Spinal cord (tissue), 10 donors: Measurements from ENCODE around the gene UBIAD1. TPM values are rescaled to one million over a fixed set of nuclear protein-coding genes. Genes with fewer than 3 reads are reported as not detected.
"Not testable (repeated sequence)": the region's sequence is repeated elsewhere in the genome, so short reads cannot be mapped to it uniquely, and the experiment has no call there.

ENCODE experiments used
- DNase-seq, 6 donors: peaks; one replicate each; pipeline versions ENCODE4 v3.0.0 to v3.0.0-alpha.2; 2013 to 2015; ENCODE audit warnings: low spot score in 6 of 6, low read depth in 4 of 6
- H3K27ac ChIP-seq: one replicate; pipeline ENCODE4 v1.5.1; 2013; ENCODE audit warnings: low read depth, low read length, control low read depth
- H3K27me3 ChIP-seq: one replicate; pipeline ENCODE4 v1.6.1; 2013; ENCODE audit warnings: low read length; ENCODE audit not compliant: control insufficient read depth, insufficient read depth
- H3K36me3 ChIP-seq: one replicate; pipeline ENCODE4 v1.6.1; 2013; ENCODE audit warnings: low read length; ENCODE audit not compliant: control insufficient read depth, insufficient read depth
- H3K4me1 ChIP-seq: one replicate; pipeline ENCODE4 v1.6.1; 2013; ENCODE audit warnings: low read length; ENCODE audit not compliant: control insufficient read depth, insufficient read depth
- H3K4me3 ChIP-seq: one replicate; pipeline ENCODE4 v1.5.1; 2013; ENCODE audit warnings: low read depth, low read length, control low read depth
- H3K9me3 ChIP-seq: one replicate; pipeline ENCODE4 v1.6.1; 2013; ENCODE audit warnings: low read length; ENCODE audit not compliant: control insufficient read depth, insufficient read depth
- WGBS: methylation state at CpG from one replicate; pipeline ENCODE4 v1.1.5; 2013; ENCODE audit warnings: missing lambda C conversion rate; ENCODE audit not compliant: insufficient coverage; 5-methylcytosine and 5-hydroxymethylcytosine counted together
- polyA plus RNA-seq, 2 donors: library from polyadenylated mRNA; unstranded; fragments of 120-200 nt; gene quantifications; one replicate each; pipeline ENCODE4 v1.2.1, GENCODE V29; 2013; ENCODE audit not compliant: insufficient read length in 2 of 2
- total RNA-seq, 2 donors: library from RNA; depleted of rRNA in 1 of 2; stranded (reverse); fragments of 120-200 nt in 1 of 2; fragments of >200 nt in 1 of 2; gene quantifications; one replicate each; pipeline versions ENCODE4 v1.2.3 to v1.2.4, GENCODE V29; 2013 to 2014
- donor health status: healthy.

The UBIAD1 gene
- total and polyA plus RNA-seq, 4 donors = 13.2 to 23.8 (median 18.4) TPM

DNA sequence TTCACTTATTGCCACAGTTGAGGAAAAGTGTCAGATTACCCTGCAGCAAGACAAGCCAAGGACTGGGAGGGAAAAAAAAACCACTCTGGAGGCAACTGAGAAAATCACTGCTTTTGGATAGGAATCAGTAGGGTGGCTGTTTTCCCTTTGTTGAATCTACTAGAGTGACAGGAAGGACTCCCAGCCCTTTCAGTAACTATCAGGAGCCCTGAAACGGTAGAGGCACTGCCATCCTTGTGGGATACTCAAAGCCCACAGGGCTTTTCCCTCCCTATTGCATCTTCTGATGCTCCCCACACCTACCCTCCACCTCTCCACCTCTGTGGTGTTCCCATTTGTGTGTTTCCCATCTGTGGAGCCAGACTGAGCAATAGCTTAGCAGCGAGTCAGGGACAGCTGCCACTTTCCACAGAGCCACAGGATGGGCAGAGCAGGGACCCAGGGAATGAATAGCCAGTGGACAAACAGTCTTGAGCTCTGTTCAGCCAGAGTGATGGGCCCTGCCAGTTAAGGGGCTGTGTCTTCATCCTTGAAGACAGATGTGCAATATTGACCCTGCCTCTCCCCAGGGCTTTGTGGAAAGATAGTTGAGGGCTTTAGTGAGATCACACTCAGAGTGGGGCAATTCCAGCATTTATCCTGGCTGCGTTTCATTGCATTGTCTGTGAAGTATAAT is 13.9 kb downstream of the UBIAD1 start:
- H3K9me3 ChIP-seq = no peaks in the 10 kb centered on the region
- no peaks in the 10 kb centered on the region for H3K27me3 ChIP-seq
- no peak overlapping the region for H3K4me3 ChIP-seq
- peak overlapping the region; percentile 72 for H3K27ac ChIP-seq
- peaks cover 18% of the 10 kb centered on the region for H3K36me3 ChIP-seq
- H3K4me1 ChIP-seq = peaks cover 20% of the 10 kb centered on the region
- peak in 1 of 6 donors; percentile 75 for DNase-seq
- 35% methylated on average over 3 of the region's 3 CpGs for WGBS

DNA sequence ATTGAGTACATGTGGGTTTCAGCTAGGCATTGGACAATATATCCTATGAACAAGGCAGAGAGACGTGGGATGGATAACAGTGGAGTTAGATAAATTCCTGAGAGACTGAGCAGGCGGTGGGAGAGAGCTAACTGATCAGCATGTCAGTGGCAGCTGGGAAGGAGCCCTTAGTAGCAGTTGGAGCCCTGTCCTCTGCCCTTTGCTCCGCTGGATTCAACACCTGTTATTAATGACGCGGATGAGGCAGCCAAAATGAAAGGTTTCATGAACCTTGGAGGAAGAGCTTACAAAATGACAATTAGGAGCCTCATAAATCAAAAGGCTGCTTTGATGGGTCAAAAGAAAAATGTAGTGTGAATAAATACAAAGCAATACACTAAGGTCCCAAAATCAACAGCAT is 16.1 kb downstream of the UBIAD1 start:
- peaks cover 15% of the 10 kb centered on the region for H3K36me3 ChIP-seq
- peak in 1 of 6 donors; percentile 11 for DNase-seq
- H3K27ac ChIP-seq = no peak overlapping the region
- H3K4me1 ChIP-seq = peaks cover 27% of the 10 kb centered on the region
- no peaks in the 10 kb centered on the region for H3K9me3 ChIP-seq
- 68% methylated on average over 5 of the region's 5 CpGs for WGBS
- no peaks in the 10 kb centered on the region for H3K27me3 ChIP-seq
- H3K4me3 ChIP-seq = no peak overlapping the region

DNA sequence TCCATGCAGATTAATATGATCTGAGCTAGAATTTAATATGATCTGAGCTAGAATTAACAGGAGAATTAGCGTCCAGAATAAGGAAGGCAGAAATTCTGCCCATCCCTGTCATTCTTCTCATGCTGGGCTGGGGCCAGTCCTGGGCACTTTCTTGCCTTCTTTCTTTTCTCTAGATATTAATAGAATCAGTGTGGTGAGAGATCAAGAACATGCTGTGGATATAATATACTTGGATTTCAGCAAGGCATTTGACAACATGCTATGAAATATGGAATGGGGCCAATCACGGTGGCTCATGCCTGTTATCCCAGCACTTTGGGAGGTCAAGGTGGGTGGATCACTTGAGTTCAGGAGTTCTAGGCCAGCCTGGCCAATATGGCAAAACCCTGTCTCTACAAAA is 18.1 kb downstream of the UBIAD1 start:
- DNase-seq = no peak
- Histone ChIP-seq H3K4me1 (peaks cover 18% of the 10 kb centered on the region), H3K9me3 (no peaks in the 10 kb centered on the region), H3K27ac (no peak overlapping the region), H3K4me3 (no peak overlapping the region), H3K36me3 (peaks cover 22% of the 10 kb centered on the region), H3K27me3 (no peaks in the 10 kb centered on the region)
- 67% methylated on average over 1 of the region's 2 CpGs for WGBS

DNA sequence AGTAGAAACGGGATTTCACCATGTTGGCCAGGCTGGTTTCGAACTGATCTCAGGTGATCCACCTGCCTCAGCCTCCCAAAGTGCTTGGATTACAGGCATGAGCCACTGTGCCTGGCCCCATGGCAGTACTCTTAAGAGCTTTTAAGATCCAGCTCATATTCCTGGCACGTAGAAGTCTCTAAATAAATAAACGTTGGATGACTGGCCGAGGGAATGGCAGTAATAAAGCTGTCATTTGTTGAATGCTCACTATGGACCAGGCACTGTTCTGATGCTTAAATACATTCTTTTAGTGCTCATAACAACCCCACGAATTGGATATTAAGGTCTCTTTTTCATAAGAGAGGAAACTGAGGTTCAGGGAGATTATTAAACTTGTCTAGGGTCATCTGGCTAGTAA is 20.9 kb downstream of the UBIAD1 start:
- H3K9me3 ChIP-seq = no peaks in the 10 kb centered on the region
- H3K4me1 ChIP-seq = peaks cover 11% of the 10 kb centered on the region
- H3K4me3 ChIP-seq = no peak overlapping the region
- no peaks in the 10 kb centered on the region for H3K27me3 ChIP-seq
- DNase-seq = no peak
- peaks cover 22% of the 10 kb centered on the region for H3K36me3 ChIP-seq
- no peak overlapping the region for H3K27ac ChIP-seq
- 85% methylated on average over 5 of the region's 6 CpGs for WGBS

DNA sequence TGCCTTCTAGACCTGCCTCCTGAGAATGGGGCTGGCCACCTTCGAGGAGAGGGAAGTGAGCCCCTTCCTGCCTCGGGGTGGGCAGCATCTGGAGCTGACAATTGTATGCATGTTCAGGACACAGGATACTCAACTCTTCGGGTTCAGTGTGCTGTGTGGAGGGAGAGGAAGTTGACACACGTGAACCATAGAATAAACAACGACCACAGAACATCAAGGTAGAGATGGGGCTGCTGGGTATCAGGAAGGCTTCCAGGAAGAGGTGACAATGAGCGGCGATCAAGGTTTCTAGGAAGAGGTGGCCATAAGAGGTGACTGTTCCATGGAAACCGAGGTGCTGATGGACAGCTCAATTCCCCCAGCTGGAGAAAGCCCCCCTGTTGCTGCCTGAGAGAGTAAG is 22.0 kb downstream of the UBIAD1 start:
- no peak overlapping the region for H3K27ac ChIP-seq
- no peaks in the 10 kb centered on the region for H3K9me3 ChIP-seq
- DNase-seq = no peak
- no peaks in the 10 kb centered on the region for H3K27me3 ChIP-seq
- no peak overlapping the region for H3K4me3 ChIP-seq
- H3K36me3 ChIP-seq = peaks cover 24% of the 10 kb centered on the region
- 74% methylated on average over 8 of the region's 8 CpGs for WGBS
- H3K4me1 ChIP-seq = peaks cover 18% of the 10 kb centered on the region

DNA sequence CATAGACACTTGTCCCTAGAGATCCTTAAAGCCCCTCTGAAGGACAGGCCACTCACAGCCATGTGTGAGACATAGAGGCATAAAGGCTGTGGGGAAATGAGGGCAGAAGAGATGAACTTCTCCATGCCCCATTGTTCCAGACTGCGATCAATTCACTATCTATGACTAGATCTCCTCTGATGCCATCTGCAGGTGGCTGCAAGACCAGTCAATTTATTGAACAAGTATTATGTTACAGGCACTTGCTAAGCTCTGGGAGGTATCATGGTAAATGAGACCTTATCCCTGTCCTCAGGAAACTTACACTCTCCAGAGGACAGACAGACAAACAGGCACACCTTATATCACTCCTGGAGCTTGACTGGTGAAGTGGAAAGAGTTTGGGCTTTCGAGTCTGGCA is 22.9 kb downstream of the UBIAD1 start:
- no peak overlapping the region for H3K27ac ChIP-seq
- peaks cover 20% of the 10 kb centered on the region for H3K36me3 ChIP-seq
- no peak for DNase-seq
- no peak overlapping the region for H3K4me3 ChIP-seq
- no peaks in the 10 kb centered on the region for H3K9me3 ChIP-seq
- no CpG with 5 or more reads among the region's 2 CpGs for WGBS
- H3K27me3 ChIP-seq = no peaks in the 10 kb centered on the region
- H3K4me1 ChIP-seq = peaks cover 18% of the 10 kb centered on the region

DNA sequence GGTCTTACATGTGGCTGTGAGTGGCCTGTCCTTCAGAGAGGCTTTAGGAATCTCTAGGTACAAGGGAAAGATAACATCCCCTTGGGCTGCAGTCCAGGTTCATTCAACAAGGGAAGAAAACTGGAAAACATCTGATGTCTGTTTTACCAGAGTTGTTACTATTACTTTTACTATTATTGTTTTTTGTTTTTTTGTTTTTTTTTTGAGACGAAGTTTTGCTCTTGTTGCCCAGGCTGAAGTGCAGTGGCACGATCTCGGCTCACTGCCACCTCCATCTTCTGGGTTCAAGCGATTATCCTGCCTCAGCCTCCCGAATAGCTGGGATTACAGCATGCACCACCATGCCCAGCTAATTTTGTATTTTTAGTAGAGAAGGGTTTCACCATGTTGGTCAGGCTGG is 24.8 kb downstream of the UBIAD1 start:
- DNase-seq, H3K9me3 ChIP-seq, H3K27me3 ChIP-seq, H3K4me3 ChIP-seq, H3K27ac ChIP-seq: not testable (repeated sequence)
- peaks cover 20% of the 10 kb centered on the region for H3K36me3 ChIP-seq
- H3K4me1 ChIP-seq = peaks cover 27% of the 10 kb centered on the region
- WGBS = 89% methylated on average over 3 of the region's 5 CpGs

DNA sequence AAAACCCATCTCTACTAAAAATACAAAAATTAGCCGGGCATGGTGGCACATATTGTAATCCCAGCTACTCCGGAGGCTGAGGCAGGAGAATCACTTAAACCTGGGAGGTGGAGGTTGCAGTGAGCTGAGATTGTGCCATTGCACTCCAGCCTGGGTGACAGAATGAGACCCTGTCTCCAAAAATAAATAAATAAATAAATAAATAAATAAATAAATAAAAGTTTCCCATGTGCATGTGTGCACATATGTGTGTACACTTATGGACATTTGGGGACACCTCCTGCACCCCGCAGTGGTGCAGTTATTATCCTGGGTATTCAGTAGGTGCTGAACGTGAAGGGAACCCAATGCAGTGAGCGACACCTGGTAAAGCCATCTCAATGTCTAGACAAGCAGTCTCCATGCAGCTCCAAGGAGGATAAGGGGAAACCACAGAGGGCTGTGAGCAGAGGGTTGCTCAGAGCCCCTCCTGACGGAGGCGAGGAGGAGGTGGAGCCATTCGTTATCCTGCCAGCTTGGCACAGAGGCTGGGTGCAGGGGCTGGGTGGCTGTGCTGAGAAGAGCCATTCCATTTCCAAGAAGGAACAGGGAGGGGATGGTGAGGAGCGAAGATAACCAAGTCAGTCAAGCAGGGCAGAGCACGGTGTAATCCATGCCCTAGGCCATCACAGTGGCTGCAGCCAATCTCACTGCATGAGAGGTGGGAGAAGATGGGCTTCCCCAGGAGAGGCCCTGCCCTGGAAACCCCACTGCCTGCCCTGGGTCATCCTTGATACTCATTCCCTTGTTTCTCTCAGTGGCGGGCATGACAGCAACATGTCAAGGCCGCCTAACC is 25.6 kb downstream of the UBIAD1 start:
- DNase-seq = peak in 2 of 6 donors; percentile 41 to 44
- WGBS = 63% methylated on average over 10 of the region's 12 CpGs
- H3K4me1 ChIP-seq = peaks cover 23% of the 10 kb centered on the region
- no peaks in the 10 kb centered on the region for H3K27me3 ChIP-seq
- no peak overlapping the region for H3K27ac ChIP-seq
- H3K9me3 ChIP-seq = no peaks in the 10 kb centered on the region
- H3K36me3 ChIP-seq = peaks cover 16% of the 10 kb centered on the region
- H3K4me3 ChIP-seq = no peak overlapping the region

DNA sequence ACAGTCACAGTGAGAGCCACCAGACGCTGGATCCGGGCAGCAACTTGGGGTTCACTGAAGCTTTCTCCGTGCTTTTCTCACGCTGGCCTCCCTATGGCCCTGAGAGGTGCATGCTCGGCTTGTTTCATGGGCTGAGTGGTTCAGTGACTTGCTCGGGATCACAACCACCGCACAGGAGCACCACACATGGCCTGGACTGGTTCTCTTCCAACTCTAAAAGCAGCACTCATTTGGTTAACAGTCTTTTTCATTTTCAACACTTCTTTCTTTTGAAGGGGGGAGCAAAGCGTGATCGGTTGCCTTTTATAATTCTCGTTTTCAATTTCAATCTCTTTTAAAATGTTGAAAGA is 26.2 kb downstream of the UBIAD1 start:
- 54% methylated on average over 7 of the region's 10 CpGs for WGBS
- Histone ChIP-seq H3K27ac (no peak overlapping the region), H3K4me1 (peaks cover 23% of the 10 kb centered on the region), H3K36me3 (peaks cover 16% of the 10 kb centered on the region), H3K9me3 (no peaks in the 10 kb centered on the region), H3K4me3 (no peak overlapping the region), H3K27me3 (no peaks in the 10 kb centered on the region)
- no peak for DNase-seq

DNA sequence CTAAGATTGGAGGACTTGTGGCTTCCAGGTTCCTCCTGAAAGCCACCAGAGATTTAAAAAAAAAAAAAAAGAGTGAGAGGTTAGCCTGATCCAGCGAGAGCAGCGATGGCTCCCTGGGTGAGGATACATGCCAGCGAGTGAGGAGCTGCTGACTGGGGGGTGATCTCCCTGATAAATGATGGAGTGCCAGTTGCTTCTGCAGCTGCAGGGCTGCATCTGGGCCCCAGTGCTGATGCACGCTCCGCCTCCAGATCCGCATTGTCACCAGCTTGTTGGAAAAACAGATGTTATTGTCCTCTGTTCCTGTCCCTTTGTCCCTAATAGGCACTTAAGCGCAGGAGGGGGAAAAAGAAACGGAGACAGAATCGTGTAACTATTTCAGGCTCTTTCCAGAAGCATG is 28.6 kb downstream of the UBIAD1 start:
- no peak overlapping the region for H3K27ac ChIP-seq
- 23% methylated on average over 8 of the region's 9 CpGs for WGBS
- no peak overlapping the region for H3K4me3 ChIP-seq

More for the DNA sequence above, 28.6 kb downstream of the UBIAD1 start:
- DNase-seq = peak in 2 of 6 donors; percentile 60 to 94
- H3K36me3 ChIP-seq = peaks cover 2% of the 10 kb centered on the region
- no peaks in the 10 kb centered on the region for H3K27me3 ChIP-seq
- H3K9me3 ChIP-seq = no peaks in the 10 kb centered on the region
- peaks cover 24% of the 10 kb centered on the region for H3K4me1 ChIP-seq
